ENCODE measurements around the gene BMPER.
"Not testable (repeated sequence)": the region's sequence is repeated elsewhere in the genome, so short reads cannot be mapped to it uniquely, and the experiment has no call there.

Gene BMPER

DNA sequence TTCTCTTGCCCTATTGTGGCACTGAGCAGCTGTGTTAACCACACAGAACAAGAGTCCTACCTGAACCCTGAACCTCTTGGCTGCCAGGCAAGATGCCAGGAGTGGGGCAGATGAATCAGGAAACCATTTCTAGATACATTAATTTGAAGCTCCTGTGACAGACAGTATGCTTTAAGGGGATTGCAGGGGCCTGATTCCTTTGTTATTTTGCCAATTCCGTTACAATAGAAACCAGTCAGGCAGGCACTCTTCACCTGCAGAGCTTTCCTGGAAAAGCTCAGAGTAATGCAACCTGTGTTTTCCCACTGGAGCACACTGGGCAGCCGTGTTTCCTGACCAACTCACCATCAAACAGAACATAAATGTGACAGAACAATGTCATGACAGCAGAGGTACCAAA, 233.1 kb downstream of the BMPER start:
- DNase-seq (ENCODE audit: low spot score), result no peak

DNA sequence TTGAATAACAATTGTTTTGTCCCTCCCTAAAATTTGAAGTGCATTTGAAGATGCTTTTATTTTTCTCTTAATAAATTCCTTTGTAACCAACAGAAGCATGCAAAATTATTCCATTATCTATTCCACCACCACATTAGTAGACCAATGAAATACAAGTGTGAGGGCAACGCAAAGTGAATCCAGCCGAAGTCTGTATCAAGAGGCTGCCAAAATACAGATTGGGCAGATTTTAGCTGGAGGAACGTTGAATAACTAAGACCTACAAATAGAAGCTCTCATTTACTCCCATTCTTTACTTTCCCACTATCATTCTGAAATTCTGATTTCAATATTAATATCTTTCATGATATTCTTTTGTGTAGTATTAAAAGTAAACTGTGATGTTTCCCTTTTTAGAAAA, 233.7 kb downstream of the BMPER start:
- no peak for DNase-seq (ENCODE audit: low spot score)

DNA sequence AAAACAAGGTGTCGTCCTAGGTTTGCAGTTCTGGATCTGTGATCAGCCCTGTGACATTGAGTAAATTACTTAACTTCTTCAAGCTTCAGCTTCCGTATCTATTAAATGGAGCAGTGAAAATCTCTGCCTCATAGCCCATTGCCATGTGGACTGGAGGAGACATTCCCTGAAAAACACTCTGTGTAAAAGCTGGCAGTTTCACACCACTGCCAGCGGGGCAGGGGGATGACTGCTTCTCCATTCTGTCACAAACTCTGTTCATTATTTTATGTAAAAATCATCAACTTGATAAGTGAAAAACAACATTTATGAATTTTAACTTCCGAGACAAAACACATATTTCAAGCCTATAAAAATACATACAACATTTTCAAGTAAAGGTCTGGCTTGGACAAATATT, 234.7 kb downstream of the BMPER start:
- no peak for DNase-seq (ENCODE audit: low spot score)

DNA sequence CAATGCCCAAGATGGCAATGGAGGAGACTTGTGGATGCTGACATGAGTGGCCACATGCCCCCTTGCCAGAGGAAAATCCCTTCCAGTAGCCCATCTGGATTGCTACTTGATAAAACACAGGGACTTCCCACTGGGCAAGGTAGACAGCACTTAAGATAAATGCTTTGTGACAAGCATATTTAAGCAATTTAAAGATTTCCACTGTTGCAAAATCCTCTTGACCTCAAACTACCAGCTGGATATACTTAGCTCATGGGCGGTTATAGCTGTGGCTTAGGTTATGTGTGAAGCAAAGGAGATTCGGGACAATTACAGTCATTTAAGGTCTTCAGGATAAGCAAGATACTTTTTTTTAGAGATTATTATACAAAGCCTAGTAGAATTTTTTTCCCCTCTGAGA, 238.1 kb downstream of the BMPER start:
- DNase-seq (ENCODE audit: low spot score), result no peak

DNA sequence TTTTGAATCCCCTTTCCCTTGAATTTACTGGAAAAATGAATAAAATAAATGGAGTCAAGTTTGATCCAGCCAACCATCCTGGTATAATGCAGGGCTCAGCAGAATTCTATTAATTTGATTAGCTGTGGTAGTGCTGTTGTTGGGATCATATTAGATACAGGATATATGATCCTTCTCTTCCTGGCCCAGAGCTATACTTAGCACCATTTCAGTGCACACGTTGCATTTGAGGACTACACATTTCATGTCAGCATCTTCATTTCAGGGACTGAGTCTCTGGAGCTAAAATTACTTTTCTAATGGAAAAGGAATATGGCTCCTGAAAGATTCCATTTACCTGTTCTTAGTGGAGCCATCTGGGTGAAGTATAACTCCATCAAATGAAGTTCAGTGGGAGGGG, 240.3 kb downstream of the BMPER start:
- no peak for DNase-seq (ENCODE audit: low spot score)

DNA sequence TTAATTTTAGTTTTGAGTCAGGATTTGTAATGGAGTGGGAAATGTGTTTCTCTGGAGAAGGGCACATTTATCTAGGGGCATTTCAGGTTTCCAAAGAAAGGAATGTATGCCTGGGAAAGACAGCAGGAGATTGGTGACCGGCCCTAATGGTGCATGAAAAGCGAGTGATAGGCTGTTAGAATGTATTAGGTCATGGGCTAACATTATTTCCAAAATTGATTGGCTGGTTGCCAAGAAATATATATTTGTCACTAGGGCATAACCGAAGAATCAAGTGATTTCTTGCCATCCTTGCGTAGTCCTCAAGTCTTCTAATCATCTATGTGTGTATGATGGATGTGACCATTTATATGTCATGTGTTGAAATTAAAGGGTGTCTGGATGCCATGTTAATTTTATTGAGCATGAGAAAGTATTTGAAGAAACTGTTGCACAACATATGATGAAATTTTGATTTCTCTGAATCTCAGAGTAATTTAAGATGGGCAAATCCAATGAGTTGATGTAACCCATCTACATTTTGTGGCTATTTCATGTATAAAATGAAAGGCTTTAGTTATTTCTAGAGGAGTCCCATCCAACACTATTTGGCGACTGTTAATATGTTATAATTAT, 248.4 kb downstream of the BMPER start:
- no peak for DNase-seq (ENCODE audit: low spot score)

DNA sequence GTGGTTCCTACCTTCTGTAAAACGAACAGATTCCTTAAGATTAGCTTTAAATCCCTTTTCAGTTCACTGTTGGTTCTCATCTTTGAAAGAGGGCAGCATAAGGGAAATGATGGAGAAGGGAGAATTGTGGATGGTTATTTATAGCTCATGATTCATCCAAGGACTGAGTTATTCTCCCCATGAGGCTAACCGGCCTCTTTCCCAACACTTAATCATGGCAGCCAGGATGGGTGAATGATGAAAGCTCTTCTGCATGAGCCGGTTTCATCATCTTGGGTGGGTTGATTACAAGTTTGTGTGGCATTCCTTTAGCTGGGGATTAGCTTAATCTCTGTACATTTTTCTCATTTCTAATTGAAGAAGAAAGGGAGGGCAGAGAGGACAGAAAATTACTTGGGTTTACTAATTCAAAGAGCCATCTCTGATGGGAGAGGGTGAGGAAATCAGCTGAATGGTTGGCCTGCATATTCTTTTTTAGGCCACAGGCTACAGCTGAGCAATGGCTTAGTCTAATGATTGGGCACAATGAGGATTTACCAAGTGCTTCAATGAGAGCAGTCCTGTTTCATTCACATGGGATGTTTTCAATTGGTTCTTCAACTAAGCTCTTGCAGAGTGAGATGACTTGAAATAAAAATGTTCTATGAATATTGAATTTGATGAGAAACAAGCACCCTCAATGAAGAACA, 250.0 kb downstream of the BMPER start:
- DNase-seq (ENCODE audit: low spot score), result no peak

DNA sequence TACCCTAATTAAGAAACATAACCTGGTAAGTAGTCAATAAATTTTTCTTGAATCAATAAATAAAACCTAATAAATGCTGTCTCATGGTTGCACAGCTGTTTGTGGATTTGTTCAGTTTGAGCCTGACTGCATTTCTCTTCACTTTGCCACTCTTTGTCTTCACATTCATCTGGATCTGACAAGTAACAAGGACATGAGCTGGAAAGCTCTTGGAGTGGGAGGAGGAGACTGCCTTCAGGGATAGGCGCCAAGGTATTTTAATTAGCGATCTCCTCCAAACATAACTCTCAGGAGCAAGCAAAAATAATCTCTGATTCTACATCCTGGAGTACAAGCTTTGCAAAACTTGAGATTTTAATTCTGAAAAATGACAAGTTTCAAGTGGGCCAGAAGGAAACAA, 251.0 kb downstream of the BMPER start:
- no peak for DNase-seq (ENCODE audit: low spot score)

DNA sequence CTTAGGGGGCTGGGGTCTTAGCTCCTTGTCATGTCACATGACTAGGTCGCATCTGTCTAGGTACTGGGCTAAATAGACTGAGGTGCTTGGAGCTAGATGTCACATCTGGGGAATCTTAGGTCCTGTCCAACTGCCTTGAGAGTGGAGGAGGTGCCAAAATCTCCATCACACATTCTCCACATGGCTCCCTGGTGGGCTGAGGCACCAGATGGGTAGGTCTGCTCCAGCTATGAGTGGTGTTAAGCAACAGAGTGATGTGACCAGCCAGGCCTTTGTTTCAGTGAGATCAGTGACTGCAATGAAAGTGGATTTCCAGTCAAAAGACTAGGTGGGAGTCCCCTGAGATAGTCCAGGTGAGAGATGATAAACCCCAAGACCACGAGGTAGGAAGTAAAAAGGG, 251.8 kb downstream of the BMPER start:
- DNase-seq (ENCODE audit: low spot score), result no peak

DNA sequence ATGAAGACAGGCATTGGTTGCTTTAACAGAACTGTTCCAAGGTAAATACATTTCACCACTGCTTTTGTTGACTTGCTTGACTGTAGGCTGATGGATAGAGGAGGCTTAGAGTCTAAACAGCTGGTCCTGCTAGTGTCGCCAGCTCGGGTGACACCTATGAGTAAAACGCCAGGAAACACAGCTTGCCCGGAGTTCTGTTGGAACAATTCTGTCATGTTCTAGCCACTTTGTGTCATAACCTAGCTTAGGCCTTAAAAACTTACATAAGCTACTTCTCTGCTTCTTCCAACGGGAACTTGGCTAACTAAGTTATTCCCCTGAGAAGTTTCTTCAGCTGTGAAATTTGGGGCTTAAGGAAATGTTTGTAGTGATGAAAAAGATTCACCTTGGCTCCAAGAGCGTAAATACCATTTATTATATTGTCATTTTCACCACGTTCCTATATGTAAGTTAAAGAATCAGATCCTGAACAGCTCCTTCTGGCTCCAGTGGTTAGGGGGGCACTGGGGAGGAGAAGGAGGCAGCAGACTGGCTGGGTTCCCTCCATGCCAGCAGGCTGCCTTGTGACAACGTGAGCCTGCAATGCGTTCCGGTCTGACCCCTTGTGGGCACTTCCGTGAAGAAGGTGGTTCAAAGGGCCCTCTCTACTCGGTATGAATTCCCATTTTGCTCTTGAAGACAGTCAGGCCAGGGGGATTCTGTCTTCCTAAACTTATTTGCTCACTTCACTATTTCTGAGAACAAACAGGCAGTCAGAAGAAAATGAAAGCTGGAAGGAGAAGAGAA, 253.2 kb downstream of the BMPER start:
- DNase-seq (ENCODE audit: low spot score), result no peak

DNA sequence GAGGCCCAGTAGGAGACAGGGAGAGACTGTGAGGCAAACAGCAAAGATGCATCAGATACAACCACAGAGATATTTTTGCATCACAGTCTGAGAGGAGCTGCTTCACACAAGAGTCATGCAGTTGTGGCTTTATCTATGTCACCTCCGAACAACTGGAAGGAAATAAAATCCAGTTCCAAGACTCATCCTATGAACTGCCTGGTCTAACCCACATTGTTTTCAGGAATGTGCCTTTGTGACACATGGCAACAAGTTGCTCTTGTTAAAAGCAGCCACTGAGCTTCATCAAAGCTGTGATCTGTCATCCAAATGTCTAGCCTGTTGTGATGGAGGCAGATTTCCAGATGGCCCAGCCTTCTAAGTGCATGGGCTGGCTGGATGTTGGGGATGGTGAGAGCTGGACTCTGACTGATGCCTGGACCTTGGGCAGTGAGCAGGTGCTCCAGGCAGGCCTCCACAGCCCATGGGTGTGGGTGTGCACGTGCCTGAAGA, 255.0 kb downstream of the BMPER start:
- no peak for DNase-seq (ENCODE audit: low spot score)

DNA sequence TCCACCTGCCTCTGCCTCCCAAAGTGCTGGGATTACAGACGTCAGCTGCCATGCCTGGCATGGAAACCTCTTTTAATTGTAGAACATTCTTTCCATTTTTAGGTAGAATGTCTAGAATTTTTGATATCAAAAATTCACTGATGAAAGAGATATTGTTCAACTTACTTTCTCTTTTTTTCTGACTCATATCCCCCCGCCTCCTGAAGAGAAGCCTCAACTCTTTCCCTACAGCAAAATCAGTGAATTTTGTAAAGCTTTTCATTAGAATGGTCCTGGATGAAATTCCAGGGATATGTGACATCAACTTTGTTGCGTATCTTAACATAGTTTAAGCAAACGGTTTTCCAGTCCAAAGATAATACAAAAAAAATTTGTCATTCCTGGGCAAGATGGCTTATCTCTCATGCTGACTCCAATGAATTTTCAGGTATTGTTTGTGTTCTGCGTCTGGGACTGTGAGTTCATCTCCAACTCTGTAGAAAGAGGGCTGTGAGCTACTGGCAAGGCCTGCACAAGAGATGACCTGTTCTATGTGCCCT, 256.8 kb downstream of the BMPER start:
- no peak for DNase-seq (ENCODE audit: low spot score)

DNA sequence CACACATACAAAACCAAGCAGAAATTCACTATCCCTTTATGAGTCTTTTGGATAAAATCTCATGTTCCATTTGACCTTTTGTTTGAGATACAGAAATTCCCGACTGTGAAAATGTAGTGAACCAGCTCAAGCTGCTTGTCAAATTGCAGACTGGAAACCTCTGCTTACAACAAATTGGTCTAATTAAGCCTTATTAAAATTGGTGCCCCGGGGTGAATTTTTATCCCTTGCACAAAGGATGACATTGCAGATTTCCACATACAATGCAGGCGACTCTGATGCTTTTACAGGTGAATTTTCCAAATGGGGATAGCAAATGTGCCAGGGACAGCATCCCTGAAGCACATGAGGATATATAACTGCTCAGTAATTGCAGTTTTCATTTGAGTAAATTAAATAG, 257.3 kb downstream of the BMPER start:
- DNase-seq (ENCODE audit: low spot score), result no peak

DNA sequence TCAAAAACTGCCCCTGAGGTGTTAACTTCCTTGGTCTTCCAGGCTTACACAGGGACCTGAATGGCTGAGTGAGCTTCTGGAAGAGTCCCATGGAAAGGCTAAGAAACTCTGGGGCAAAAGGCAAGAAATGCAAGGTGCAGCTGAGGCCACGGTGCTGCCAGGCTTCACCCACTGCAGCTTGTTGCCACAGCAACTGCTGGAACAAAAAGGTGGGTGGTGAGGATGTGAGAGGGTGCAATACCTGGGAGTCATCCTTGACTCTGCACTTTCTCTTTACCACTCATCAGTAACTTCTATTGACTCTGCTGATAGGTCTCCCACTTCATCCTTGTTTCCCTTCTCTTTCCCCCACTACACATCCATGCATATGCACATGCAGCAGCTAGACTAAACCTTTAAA, 258.6 kb downstream of the BMPER start:
- DNase-seq (ENCODE audit: low spot score), result no peak

DNA sequence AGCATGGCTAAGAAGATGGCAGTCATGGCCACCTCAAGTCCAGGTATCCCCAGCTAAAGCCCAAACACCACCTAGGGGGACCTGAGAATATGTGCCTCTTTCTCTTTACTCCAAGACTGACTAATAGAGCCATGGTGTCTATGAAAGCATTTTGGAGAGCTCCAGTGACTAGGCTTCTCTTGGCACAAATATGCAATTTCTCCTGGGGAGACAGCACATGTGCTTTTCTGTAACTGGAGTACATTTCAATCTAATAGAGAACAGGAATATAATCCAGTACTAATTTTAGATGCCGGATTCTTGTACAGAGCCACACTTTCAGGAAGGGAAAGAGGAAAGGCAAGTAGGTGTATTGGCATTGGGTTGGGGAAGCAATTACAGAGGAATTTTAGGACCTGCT, 260.1 kb downstream of the BMPER start:
- DNase-seq (ENCODE audit: low spot score), result no peak

DNA sequence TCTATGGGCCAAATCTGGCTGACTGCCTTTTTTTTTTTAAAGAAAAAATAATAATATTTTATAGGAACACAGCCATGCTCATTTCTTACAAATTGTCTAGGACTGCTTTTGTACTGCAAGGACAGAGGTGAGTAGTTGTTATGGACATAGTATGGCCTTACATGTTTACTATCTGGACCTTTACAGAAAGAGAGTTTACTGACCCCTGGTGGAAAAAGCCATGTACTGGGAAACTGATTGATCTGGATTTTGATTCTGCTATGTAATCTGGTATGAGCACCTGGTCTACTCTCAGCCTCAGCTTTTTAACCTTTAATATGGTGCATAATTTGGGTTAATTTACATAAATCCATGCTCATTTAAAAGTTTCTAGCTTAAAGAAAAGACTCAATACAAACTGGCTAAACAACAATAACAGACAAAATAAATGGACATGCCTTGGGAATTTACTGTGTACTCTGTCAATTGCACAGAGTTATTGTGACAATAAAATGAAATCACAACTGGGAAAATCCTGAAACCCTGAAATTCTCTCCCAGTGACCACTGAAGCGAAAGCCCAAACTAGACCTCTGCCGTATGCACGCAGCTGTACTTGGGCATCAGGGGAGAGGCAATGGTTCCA, 260.7 kb downstream of the BMPER start:
- DNase-seq (ENCODE audit: low spot score), result no peak

DNA sequence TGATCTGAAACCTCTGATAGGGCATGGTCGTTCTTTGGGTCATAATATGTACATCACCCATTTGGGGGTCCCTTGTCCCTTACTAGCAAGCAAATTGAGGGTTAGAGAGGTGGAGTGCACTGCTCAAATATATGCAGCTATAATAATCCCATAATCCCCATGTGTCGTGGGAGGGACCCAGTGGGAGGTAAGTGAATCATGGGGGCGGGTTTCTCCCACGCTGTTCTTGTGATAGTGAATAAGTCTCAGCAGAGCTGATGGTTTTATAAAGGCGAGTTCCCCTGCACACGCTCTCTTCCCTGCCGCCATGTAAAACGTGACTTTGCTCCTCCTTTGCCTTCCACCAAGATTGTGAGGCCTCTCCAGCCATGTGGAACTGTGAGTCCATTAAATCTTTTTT, 262.7 kb downstream of the BMPER start:
- DNase-seq (ENCODE audit: low spot score), result no peak

DNA sequence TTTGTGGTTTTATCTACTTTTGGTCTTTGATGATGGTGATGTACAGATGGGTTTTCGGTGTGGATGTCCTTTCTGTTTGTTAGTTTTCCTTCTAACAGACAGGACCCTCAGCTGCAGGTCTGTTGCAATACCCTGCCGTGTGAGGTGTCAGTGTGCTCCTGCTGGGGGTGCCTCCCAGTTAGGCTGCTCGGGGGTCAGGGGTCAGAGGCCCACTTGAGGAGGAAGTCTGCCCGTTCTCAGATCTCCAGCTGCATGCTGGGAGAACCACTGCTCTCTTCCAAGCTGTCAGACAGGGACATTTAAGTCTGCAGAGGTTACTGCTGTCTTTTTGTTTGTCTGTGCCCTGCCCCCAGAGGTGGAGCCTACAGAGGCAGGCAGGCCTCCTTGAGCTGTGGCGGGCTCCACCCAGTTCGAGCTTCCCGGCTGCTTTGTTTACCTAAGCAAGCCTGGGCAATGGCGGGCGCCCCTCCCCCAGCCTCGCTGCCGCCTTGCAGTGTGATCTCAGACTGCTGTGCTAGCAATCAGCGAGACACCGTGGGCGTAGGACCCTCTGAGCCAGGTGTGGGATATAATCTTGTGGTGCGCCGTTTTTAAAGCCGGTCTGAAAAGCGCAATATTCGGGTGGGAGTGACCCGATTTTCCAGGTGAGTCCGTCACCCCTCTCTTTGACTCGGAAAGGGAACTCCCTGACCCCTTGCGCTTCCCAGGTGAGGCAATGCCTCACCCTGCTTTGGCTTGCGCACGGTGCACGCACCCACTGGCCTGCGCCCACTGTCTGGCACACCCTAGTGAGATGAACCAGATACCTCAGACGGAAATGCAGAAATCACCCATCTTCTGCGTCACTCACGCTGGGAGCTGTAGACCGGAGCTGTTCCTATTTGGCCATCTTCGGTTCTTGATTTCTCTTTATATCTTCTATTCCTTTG, 269.6 kb downstream of the BMPER start:
- not testable (repeated sequence) for DNase-seq (ENCODE audit: low spot score)

DNA sequence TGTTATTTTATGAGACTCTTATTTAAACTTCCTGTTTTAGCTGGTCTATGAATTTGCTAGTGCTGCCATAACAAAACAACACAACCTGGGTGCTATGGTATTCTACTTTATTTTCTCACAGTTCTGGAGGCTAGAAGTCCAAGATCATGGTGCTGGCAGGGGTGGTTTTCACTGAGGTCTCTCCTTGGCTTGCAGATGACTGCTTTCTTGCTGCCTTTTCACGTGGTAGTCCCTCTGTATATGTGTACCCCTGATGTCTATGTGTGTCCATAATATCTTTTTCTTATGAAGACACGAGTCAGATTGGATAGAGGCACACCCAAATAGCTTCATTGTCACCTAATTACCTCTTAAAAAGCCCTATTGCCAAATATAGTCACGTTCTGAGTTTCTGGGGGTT, 270.5 kb downstream of the BMPER start:
- no peak for DNase-seq (ENCODE audit: low spot score)

DNA sequence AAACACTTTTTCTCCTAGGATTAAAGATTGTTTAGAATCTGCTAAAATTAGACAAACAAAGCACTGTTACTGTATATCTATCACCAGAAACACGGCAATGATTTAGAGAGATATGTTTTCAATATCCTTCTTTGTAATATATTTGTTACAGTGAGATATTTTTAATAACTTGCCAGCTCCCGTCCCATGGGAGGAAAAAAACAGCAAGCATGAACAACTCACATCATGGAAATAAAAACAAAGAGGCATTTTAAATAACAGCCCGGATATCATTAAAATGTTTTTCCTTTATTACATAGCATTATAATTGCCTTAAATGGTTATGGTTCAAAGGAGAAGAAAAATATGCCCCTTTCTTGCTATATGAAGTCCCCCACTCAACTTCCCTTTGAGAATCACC, 272.1 kb downstream of the BMPER start:
- no peak for DNase-seq (ENCODE audit: low spot score)

DNA sequence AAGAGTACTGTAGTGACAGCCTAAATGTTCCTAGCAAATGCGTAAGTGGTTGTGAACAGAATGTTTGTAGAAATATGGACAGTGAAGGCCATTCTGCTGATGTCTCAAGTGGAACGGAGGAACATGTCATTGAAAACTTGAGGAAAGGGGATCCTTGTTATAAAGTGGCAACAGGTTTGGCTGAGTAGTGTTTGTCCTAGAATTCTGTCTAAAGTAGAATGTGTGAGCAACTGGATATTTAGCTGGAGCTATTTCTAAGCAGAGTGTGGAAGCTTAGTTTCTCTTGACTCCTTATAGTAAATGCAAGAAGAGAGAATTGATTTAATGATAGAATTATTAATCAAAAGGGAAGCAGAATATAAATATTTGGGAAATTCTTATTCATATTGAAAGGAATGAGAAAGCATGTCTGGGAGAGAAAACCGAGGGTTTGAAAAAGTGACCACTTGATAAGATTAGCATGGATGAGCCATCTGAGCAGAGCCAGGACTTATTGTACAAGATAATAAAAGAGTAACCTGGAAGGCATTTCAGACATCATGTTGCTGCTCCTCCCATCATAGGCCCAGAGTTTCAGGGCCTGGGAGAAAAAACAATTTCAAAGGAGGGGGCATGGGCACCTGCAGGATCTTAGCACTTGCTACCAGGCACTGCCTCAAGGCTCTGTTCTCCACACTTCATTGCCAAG, 276.1 kb downstream of the BMPER start:
- no peak for DNase-seq (ENCODE audit: low spot score)

All from hematopoietic multipotent progenitor cell treated with erythropoietin and hydrocortisone succinate and interleukin-3 and kit ligand, for 15 days (in vitro differentiated cells).